ENCODE measurements around the gene B4GAT1.

- TF ChIP-seq EZH2 (IDR thresholded peaks at IDR 0.05; ENCODE audit: low read depth) (no peak), CTCF (conservative IDR thresholded peaks at IDR 0.05) (no peak)
Measured at GRCh38 chr11:66341502-66342126, 5.8 kb downstream of the B4GAT1 start.
